HepG2 (cell line): Measurements from ENCODE around the gene PALMD. TPM values are rescaled to one million over a fixed set of nuclear protein-coding genes. Genes with fewer than 3 reads are reported as not detected.

Source experiments
- AGO2 ChIP-seq: fragments of 200-400 bp; formaldehyde crosslinking; optimal IDR thresholded peaks from 2 replicates; pipeline ENCODE3; 2017; ENCODE audit warnings: mild to moderate bottlenecking, low read depth, low read length, moderate library complexity
- CAMTA2 ChIP-seq: sonication (generic); formaldehyde crosslinking; IDR thresholded peaks from 2 replicates; pipeline ENCODE4 v1.4.0; 2020; ENCODE audit warnings: mild to moderate bottlenecking, missing genetic modification reagents, borderline replicate concordance
- CBFB ChIP-seq: sonication (generic); formaldehyde crosslinking; IDR thresholded peaks from 2 replicates; pipeline ENCODE4 v1.4.0; 2020; ENCODE audit warnings: missing genetic modification reagents
- CCAR2 ChIP-seq: fragments of 200-400 bp; formaldehyde crosslinking; optimal IDR thresholded peaks from 2 replicates; pipeline ENCODE3; 2018; ENCODE audit warnings: low read depth, mild to moderate bottlenecking, low read length, moderate library complexity
- CEBPZ ChIP-seq: IDR thresholded peaks from 2 replicates; pipeline ENCODE4 v1.6.1; 2012; ENCODE audit warnings: low read length, improper control_type of control experiment
- CHD2 ChIP-seq: IDR thresholded peaks from 2 replicates; pipeline ENCODE4 v1.6.1; 2011; ENCODE audit warnings: low read depth, low read length, improper control_type of control experiment
- GLMP ChIP-seq: sonication (generic); formaldehyde crosslinking; IDR thresholded peaks from 2 replicates; pipeline ENCODE4 v1.9.0; 2021; ENCODE audit warnings: missing genetic modification reagents, mild to moderate bottlenecking, borderline replicate concordance
- GPN1 ChIP-seq: sonication (generic); formaldehyde crosslinking; IDR thresholded peaks from 2 replicates; pipeline ENCODE4 v1.5.1; 2020; ENCODE audit warnings: missing genetic modification reagents, borderline replicate concordance
- HMGXB4 ChIP-seq, 2 experiments: sonication (generic) in 1 of 2; formaldehyde crosslinking in 1 of 2; IDR thresholded peaks; 2 replicates each; pipeline versions ENCODE4 v1.4.0 to v1.6.1; 2018 to 2020; ENCODE audit warnings: missing genetic modification reagents in 2 of 2, borderline replicate concordance in 1 of 2, low read depth in 1 of 2, mild to moderate bottlenecking in 1 of 2, missing biosample characterization in 1 of 2
- JUND ChIP-seq: sonication (generic); formaldehyde crosslinking; IDR thresholded peaks from 2 replicates; pipeline ENCODE4 v1.8.0; 2022; ENCODE audit warnings: mild to moderate bottlenecking, missing genetic modification reagents
- KMT2A ChIP-seq: sonication (generic); formaldehyde crosslinking; IDR thresholded peaks from 2 replicates; pipeline ENCODE4 v1.4.0; 2020; ENCODE audit warnings: missing genetic modification reagents
- MEF2D ChIP-seq: sonication (generic); formaldehyde crosslinking; IDR thresholded peaks from 2 replicates; pipeline ENCODE4 v1.5.1; 2020; ENCODE audit warnings: mild to moderate bottlenecking, missing genetic modification reagents
- PLSCR1 ChIP-seq: sonication (generic); formaldehyde crosslinking; IDR thresholded peaks from 2 replicates; pipeline ENCODE4 v1.5.0; 2020; ENCODE audit warnings: missing genetic modification reagents, mild to moderate bottlenecking, borderline replicate concordance
- RFX3 ChIP-seq: IDR thresholded peaks from 2 replicates; pipeline ENCODE4 v1.6.1; 2016; ENCODE audit warnings: missing biosample characterization, missing genetic modification reagents
- STAG1 ChIP-seq: sonication (generic); formaldehyde crosslinking; IDR thresholded peaks from 2 replicates; pipeline ENCODE4 v1.4.0; 2020; ENCODE audit warnings: missing genetic modification reagents
- ZFP82 ChIP-seq: sonication (generic); formaldehyde crosslinking; IDR thresholded peaks from 2 replicates; pipeline ENCODE4 v1.5.1; 2020; ENCODE audit warnings: mild to moderate bottlenecking, missing genetic modification reagents, borderline replicate concordance
- ZNF12 ChIP-seq: sonication (generic); formaldehyde crosslinking; IDR thresholded peaks from 2 replicates; pipeline ENCODE4 v1.5.0; 2020; ENCODE audit warnings: missing genetic modification reagents
- ZNF333 ChIP-seq: sonication (generic); formaldehyde crosslinking; IDR thresholded peaks from 2 replicates; pipeline ENCODE4 v1.4.0; 2020; ENCODE audit warnings: mild to moderate bottlenecking, missing genetic modification reagents, borderline replicate concordance
- ZNF33B ChIP-seq: sonication (generic); formaldehyde crosslinking; IDR thresholded peaks from 2 replicates; pipeline ENCODE4 v1.5.1; 2020; ENCODE audit warnings: mild to moderate bottlenecking, missing genetic modification reagents
- ZNF354B ChIP-seq: sonication (generic); formaldehyde crosslinking; IDR thresholded peaks from 2 replicates; pipeline ENCODE4 v1.8.0; 2022; ENCODE audit warnings: mild to moderate bottlenecking, missing genetic modification reagents
- ZNF432 ChIP-seq: sonication (generic); formaldehyde crosslinking; IDR thresholded peaks from 2 replicates; pipeline ENCODE4 v1.5.0; 2020; ENCODE audit warnings: missing genetic modification reagents, mild to moderate bottlenecking, borderline replicate concordance
- ZNF546 ChIP-seq: sonication (generic); formaldehyde crosslinking; conservative IDR thresholded peaks from 2 replicates; pipeline ENCODE4 v1.8.1; 2023; ENCODE audit warnings: mild to moderate bottlenecking, missing genetic modification reagents
- ZNF567 ChIP-seq: sonication (generic); formaldehyde crosslinking; IDR thresholded peaks from 2 replicates; pipeline ENCODE4 v1.8.1; 2023; ENCODE audit warnings: mild to moderate bottlenecking, missing genetic modification reagents, borderline replicate concordance
- ZNF891 ChIP-seq: sonication (generic); formaldehyde crosslinking; IDR thresholded peaks from 2 replicates; pipeline ENCODE4 v1.5.0; 2020; ENCODE audit warnings: mild to moderate bottlenecking, missing genetic modification reagents
- polyA plus RNA-seq, 8 experiments: library from polyadenylated mRNA; depleted of rRNA in 3 of 8; stranded (reverse) in 7 of 8; unstranded in 1 of 8; fragments of >200 nt; fragmentation: Illumina TruSeq in 4 of 8; extraction: Trizol in 4 of 8; gene quantifications; 2 replicates each; pipeline versions ENCODE4 v1.2.1 to v1.2.3, GENCODE V29; 2011 to 2016; ENCODE audit warnings: low read depth in 4 of 8, missing spikeins in 1 of 8, mixed read lengths in 1 of 8; ENCODE audit not compliant: insufficient read depth in 1 of 8
- total RNA-seq, 5 experiments: library from RNA; depleted of rRNA; stranded (reverse); fragments of >200 nt; fragmentation: Illumina TruSeq; extraction: Trizol; gene quantifications; 2 replicates each; pipeline ENCODE4 v1.2.3, GENCODE V29; 2016; ENCODE audit warnings: low read depth in 1 of 5

PALMD gene
- total and polyA plus RNA-seq, 2 of the 13 experiments (the other 11 are each of a cell fraction or from before 2014, with no cell fraction given) = 5.5 to 31.1 TPM

- TF ChIP-seq CEBPZ (no peak), AGO2 (no peak), GLMP (CRISPR knock-in tag) (no peak), MEF2D (no peak), ZNF546 (no peak), RFX3 (no peak), ZNF891 (CRISPR knock-in tag) (no peak), CHD2 (no peak), CBFB (CRISPR knock-in tag) (no peak), ZNF567 (CRISPR knock-in tag) (no peak), STAG1 (CRISPR knock-in tag) (0 out of 2 replicates have a peak, but pooled peaks have one; percentile 5), JUND (CRISPR knock-in tag) (no peak), ZNF33B (CRISPR knock-in tag) (no peak), KMT2A (CRISPR knock-in tag) (no peak), CCAR2 (no peak), ZFP82 (CRISPR knock-in tag) (no peak), GPN1 (CRISPR knock-in tag) (no peak), PLSCR1 (CRISPR knock-in tag) (no peak), CAMTA2 (no peak), ZNF12 (CRISPR knock-in tag) (peak; percentile 23; the same call in 1 of the 2 replicates), ZNF432 (CRISPR knock-in tag) (no peak), HMGXB4 (CRISPR knock-in tag; IDR thresholded peaks at IDR 0.05; ENCODE audit: borderline replicate concordance in 1 of 2, low read depth in 1 of 2) (0 out of 4 replicates have a peak, but pooled peaks of 1 of the 2 experiments have one; percentile 31), ZNF333 (no peak), ZNF354B (CRISPR knock-in tag) (no peak)
Measured at GRCh38 chr1:99738858-99739465, 93.0 kb downstream of the PALMD start (continued).
